ENCODE results near the gene PRAMEF1.
"Not testable (repeated sequence)": the region's sequence is repeated elsewhere in the genome, so short reads cannot be mapped to it uniquely, and the experiment has no call there.

Gene PRAMEF1

DNA sequence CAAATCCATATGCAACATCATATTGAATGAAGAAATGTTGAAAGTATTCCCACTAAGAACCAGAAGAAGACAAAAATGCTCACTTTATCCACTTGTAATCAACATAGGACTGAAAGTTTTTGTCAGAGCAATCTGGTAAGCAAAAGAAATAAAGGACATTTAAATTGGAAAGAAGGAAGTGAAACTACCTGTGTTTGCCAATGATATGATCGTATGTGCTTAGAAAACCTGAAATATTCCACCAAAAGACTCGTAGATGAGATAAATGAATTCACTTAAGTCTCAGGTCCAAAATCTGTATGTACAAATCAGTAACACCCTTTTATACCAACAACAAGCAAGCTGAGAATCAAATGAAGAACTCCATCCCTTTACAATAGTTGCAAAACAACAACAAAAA lies 8.5 kb downstream of the PRAMEF1 start:
- peaks cover 6% of the 10 kb centered on the region for H3K27me3 Mint-ChIP-seq (ENCODE audit: low read depth)
- H3K36me3 Mint-ChIP-seq (ENCODE audit: low read depth), result no peaks in the 10 kb centered on the region
- H3K4me3 Mint-ChIP-seq, result no peak overlapping the region
- H3K9me3 Mint-ChIP-seq, result peaks cover 3% of the 10 kb centered on the region
- H3K27ac Mint-ChIP-seq, result no peak overlapping the region
- H3K4me1 Mint-ChIP-seq (ENCODE audit: low read depth), result no peaks in the 10 kb centered on the region

DNA sequence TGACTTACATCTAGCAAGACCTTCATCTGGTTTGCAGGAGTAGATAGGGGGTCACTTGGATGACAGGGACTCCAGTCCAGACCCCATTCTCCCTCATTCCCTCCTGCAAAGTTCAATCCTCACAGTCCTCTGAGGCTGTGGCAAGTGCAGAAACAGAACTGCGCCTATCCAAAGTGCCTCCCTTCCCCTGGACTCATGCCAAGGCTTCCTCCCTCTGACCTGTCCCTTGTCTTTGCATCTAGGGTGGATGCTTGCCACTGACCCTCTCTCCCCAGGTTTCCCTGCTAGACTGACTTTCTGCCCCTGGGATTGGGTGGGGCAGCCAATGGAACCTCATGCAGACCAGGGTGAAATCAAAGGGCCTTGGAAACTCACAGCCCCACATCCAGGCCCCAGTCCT lies 18.7 kb downstream of the PRAMEF1 start:
- Mint-ChIP-seq H3K4me3 (no peak overlapping the region), H3K27me3 (ENCODE audit: low read depth) (peaks cover 10% of the 10 kb centered on the region), H3K9me3 (peaks cover 12% of the 10 kb centered on the region), H3K36me3 (ENCODE audit: low read depth) (no peaks in the 10 kb centered on the region), H3K27ac (no peak overlapping the region), H3K4me1 (ENCODE audit: low read depth) (no peaks in the 10 kb centered on the region)

DNA sequence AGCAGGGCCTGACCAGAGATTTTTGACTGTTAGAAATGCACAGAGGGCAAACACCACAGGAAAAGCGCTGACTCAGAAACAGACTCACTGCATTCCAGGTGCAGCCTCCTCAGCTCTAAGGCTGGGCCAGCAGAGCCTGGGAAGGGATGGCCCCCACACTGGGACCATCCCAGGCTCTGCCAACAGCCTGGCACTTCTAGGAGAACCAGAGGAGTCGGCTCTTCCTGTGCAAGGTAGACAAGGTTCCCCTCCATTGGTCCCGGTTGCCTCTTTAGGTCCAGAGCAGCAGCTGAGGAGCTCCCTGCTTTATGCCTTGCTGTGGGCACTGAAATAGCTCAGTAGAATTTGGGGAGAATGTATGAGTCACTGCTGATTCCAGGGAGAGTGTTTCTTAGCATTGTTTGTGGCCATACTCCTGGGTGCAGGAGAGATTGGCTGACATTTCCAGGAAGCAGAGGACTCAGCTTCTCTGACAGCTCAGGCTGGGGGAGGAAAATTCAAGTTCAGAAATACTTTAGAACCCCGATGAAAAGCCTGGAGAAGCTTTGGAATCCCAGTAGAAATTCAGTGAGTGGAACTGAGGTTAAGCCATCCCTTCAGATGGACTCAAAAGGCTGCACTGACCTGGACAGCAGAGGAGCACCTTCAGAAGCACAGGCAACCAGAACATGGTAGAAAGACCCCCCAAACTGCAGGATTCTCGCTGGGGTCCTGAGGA lies 19.7 kb downstream of the PRAMEF1 start:
- Mint-ChIP-seq H3K27ac (no peak overlapping the region), H3K27me3 (ENCODE audit: low read depth) (peaks cover 5% of the 10 kb centered on the region), H3K4me1 (ENCODE audit: low read depth) (no peaks in the 10 kb centered on the region), H3K36me3 (ENCODE audit: low read depth) (no peaks in the 10 kb centered on the region), H3K9me3 (peaks cover 7% of the 10 kb centered on the region), H3K4me3 (no peak overlapping the region)

DNA sequence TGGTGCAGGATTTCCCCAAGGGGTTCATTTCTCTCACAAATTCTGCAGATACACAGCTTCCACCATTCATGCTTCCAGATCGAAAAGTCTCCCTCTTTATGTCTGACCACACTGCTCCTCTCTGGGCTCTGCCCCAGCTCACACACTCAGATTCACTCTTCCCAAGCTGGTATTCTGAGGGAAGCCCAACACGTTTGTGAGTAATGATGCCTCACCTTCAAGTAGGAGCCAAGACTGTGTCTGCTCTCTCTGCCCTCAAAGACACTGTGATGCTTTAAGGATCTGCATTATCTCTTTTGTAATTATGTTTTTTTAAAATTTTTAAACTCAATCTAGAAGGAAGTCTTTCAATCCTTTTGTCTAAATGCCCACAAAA lies 20.2 kb downstream of the PRAMEF1 start:
- no peak overlapping the region for H3K27ac Mint-ChIP-seq

DNA sequence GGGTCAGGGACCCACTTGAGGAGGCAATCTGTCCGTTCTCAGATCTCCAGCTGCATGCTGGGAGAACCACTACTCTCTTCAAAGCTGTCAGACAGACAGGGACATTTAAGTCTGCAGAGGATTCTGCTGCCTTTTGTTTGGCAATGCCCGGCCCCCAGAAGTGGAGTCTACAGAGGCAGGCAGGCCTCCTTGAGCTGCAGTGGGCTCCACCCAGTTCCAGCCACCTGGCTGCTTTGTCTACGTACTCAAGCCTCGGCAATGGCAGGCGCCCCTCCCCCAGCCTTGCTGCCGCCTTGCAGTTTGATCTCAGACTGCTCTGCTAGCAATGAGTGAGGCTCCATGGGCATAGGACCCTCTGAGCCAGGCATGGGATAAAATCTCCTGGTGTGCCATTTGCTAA lies 27.9 kb downstream of the PRAMEF1 start:
- H3K4me3 Mint-ChIP-seq; H3K36me3 Mint-ChIP-seq (ENCODE audit: low read depth); H3K27ac Mint-ChIP-seq; H3K9me3 Mint-ChIP-seq; H3K4me1 Mint-ChIP-seq (ENCODE audit: low read depth): not testable (repeated sequence)
- H3K27me3 Mint-ChIP-seq (ENCODE audit: low read depth), result peaks cover 12% of the 10 kb centered on the region

More for the DNA sequence above, 20.2 kb downstream of the PRAMEF1 start:
- H3K36me3 Mint-ChIP-seq (ENCODE audit: low read depth), result no peaks in the 10 kb centered on the region
- H3K9me3 Mint-ChIP-seq, result peaks cover 7% of the 10 kb centered on the region
- no peaks in the 10 kb centered on the region for H3K4me1 Mint-ChIP-seq (ENCODE audit: low read depth)
- H3K27me3 Mint-ChIP-seq (ENCODE audit: low read depth), result peaks cover 5% of the 10 kb centered on the region
- H3K4me3 Mint-ChIP-seq, result no peak overlapping the region

DNA sequence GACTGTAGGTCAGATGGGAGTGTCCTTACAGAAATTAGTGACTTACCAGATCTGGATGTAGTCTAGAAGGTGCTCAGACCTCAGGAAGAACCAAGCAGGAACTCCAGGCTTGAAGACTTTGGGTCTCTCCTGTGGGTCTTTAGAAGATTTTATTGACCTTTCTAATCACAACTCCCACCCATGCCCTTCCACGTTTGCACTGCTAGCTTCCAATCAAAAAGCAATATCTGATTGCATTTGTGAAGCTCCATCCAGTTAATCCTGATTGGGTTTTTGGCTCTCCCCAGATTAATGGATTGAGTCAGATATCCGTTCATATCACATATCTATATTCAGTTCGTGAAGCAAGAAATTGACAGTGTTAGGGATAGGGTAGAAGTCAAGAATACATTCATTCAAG lies 40.1 kb downstream of the PRAMEF1 start, which contains the start of gene PRAMEF11:
Gene PRAMEF11 (minus strand): TSS at position 101 of the 400 bp plus-strand sequence. CDS start 2,621 bp downstream, outside the sequence.
- H3K9me3 Mint-ChIP-seq; H3K36me3 Mint-ChIP-seq (ENCODE audit: low read depth); H3K4me3 Mint-ChIP-seq; H3K4me1 Mint-ChIP-seq (ENCODE audit: low read depth); H3K27me3 Mint-ChIP-seq (ENCODE audit: low read depth); H3K27ac Mint-ChIP-seq: not testable (repeated sequence)

DNA sequence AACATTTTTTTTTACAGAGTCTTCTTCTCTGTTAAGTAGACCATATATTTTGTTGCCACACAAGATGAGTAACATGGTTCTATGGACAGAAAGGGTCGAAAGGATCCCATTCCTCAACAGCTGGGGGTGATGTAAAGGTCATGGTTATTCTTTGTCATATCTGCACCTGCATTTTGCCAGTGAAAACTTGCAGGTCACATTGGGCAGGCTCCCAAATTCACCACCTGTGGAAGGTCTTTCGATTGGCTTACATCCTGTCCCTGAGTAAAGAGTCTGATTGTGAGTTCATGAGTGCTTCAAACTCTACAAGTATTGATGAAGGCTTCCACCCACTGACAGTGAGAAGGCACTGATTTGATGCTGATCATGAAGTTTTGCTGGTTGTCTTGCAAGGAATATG lies 42.1 kb downstream of the PRAMEF1 start:
- H3K27me3 Mint-ChIP-seq (ENCODE audit: low read depth); H3K36me3 Mint-ChIP-seq (ENCODE audit: low read depth); H3K4me1 Mint-ChIP-seq (ENCODE audit: low read depth); H3K9me3 Mint-ChIP-seq; H3K27ac Mint-ChIP-seq; H3K4me3 Mint-ChIP-seq: not testable (repeated sequence)

Measured in T-helper 1 cell treated with Interleukin-12 subunit alpha and Interleukin-12 subunit beta and Interleukin-4 antibody, amounts not matched to agents 30 μg/mL and 1 μg/mL, for 36 hours (primary cell).